Cardiac muscle cell (in vitro differentiated cells and primary cell): Measurements from ENCODE around the gene TTC21A. TPM values are rescaled to one million over a fixed set of nuclear protein-coding genes. Genes with fewer than 3 reads are reported as not detected.
"Not testable (repeated sequence)": the region's sequence is repeated elsewhere in the genome, so short reads cannot be mapped to it uniquely, and the experiment has no call there.

Experiments
- DNase-seq, 2 donors: peaks; one replicate each; pipeline versions ENCODE4 v3.0.0 to v3.0.0-alpha.2; 2010 to 2017; ENCODE audit warnings: low read depth in 1 of 2, low spot score in 1 of 2
- H3K27ac ChIP-seq: fragments of 200-600 bp; sonication (generic); 2 replicates; pipeline ENCODE4 v1.5.1; 2016
- H3K27me3 ChIP-seq: fragments of 200-600 bp; sonication (generic); 2 replicates; pipeline ENCODE4 v1.6.0; 2016; ENCODE audit warnings: control low read depth
- H3K36me3 ChIP-seq: fragments of 200-600 bp; sonication (generic); 2 replicates; pipeline ENCODE4 v1.5.1; 2016; ENCODE audit warnings: control low read depth
- H3K4me1 ChIP-seq: fragments of 200-600 bp; sonication (generic); 2 replicates; pipeline ENCODE4 v1.8.1; 2017; ENCODE audit warnings: low read depth, mild to moderate bottlenecking, mixed run types
- H3K4me3 ChIP-seq: fragments of 200-600 bp; sonication (generic); 2 replicates; pipeline ENCODE4 v1.5.1; 2016; ENCODE audit warnings: mild to moderate bottlenecking
- H3K9me3 ChIP-seq: fragments of 200-600 bp; sonication (generic); 2 replicates; pipeline ENCODE4 v1.5.1; 2017; ENCODE audit warnings: low read depth, mild to moderate bottlenecking, control low read depth
- polyA plus RNA-seq: library from polyadenylated mRNA; unstranded; fragments of >200 nt; fragmentation: Nextera tagmentation; extraction: Ambion mirVana; gene quantifications from 2 replicates; pipeline ENCODE4 v1.2.1, GENCODE V29; 2016
- total RNA-seq: library from RNA; depleted of rRNA; stranded (reverse); fragments of >200 nt; gene quantifications from 2 replicates; pipeline ENCODE4 v1.2.3, GENCODE V29; 2016
- TF ChIP-seq, protein P1 (sequence below): IDR thresholded peaks from 2 replicates; pipeline ENCODE4 v1.5.1; 2012; ENCODE audit warnings: low read depth, mild to moderate bottlenecking, low read length

Gene TTC21A, protein sequence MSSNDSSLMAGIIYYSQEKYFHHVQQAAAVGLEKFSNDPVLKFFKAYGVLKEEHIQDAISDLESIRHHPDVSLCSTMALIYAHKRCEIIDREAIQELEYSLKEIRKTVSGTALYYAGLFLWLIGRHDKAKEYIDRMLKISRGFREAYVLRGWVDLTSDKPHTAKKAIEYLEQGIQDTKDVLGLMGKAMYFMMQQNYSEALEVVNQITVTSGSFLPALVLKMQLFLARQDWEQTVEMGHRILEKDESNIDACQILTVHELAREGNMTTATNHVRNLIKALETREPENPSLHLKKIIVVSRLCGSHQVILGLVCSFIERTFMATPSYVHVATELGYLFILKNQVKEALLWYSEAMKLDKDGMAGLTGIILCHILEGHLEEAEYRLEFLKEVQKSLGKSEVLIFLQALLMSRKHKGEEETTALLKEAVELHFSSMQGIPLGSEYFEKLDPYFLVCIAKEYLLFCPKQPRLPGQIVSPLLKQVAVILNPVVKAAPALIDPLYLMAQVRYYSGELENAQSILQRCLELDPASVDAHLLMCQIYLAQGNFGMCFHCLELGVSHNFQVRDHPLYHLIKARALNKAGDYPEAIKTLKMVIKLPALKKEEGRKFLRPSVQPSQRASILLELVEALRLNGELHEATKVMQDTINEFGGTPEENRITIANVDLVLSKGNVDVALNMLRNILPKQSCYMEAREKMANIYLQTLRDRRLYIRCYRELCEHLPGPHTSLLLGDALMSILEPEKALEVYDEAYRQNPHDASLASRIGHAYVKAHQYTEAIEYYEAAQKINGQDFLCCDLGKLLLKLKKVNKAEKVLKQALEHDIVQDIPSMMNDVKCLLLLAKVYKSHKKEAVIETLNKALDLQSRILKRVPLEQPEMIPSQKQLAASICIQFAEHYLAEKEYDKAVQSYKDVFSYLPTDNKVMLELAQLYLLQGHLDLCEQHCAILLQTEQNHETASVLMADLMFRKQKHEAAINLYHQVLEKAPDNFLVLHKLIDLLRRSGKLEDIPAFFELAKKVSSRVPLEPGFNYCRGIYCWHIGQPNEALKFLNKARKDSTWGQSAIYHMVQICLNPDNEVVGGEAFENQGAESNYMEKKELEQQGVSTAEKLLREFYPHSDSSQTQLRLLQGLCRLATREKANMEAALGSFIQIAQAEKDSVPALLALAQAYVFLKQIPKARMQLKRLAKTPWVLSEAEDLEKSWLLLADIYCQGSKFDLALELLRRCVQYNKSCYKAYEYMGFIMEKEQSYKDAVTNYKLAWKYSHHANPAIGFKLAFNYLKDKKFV (N-terminal part only)
- 2.7 and 3.1 TPM in 2 replicates for total RNA-seq
- polyA plus RNA-seq, result 2.9 and 4.2 TPM in 2 replicates

DNA sequence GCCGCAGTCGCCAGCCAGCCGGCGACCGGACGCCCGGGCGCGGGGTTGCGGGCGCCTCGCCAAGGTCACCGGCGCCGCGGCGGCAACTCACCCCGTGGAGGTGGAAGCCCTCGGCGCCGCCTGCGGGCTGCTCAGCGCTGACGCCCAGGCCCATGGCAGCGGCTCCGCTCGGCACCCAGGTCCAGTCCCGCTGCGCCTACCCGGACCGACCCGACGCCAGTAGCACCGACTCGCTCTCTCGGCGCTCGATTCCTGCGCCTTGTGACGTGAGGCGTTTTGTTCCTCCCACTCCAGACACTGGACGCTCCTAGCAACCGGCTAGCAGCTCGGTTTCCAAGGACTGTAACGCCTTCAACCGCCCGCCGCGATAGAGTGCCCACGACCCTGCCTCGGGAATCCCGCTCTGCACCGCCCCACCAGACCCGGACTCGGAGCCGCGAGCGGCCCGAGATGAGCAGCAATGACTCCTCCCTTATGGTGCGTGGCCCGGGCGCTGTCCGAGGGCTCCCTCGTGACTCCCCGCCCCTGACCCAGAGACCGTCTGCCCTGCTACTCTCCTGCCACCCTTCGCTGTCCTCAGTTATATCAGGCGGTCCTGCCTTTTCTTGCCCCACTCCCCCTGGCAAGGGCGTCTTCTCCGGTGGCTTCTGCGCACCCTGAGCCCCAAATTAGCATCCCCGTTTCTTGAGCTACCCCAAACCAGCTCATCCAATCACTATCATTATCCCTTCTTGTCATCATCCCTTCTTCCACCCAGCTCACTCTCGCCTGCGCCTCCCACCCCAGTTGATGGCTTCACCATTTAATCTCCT, at the start of gene TTC21A, which contains the start of gene GORASP1:
Gene TTC21A (plus strand): TSS at position 293 of the 812 bp plus-strand sequence. CDS start 158 bp downstream, at position 451.
Gene GORASP1 (minus strand): TSS at position 240 of the 812 bp plus-strand sequence. CDS start 86 bp downstream, at position 154.
- Histone ChIP-seq H3K9me3 (no peaks in the 10 kb centered on the region), H3K27ac (peak within 1 kb of the TSS; percentile 97), H3K4me3 (peak within 1 kb of the TSS; percentile 95), H3K4me1 (peaks cover 5% of the 10 kb centered on the region), H3K27me3 (no peaks in the 10 kb centered on the region), H3K36me3 (no peaks in the 10 kb centered on the region)
- peak; percentile 91 to 94 for DNase-seq
- TF ChIP-seq, protein P1, sequence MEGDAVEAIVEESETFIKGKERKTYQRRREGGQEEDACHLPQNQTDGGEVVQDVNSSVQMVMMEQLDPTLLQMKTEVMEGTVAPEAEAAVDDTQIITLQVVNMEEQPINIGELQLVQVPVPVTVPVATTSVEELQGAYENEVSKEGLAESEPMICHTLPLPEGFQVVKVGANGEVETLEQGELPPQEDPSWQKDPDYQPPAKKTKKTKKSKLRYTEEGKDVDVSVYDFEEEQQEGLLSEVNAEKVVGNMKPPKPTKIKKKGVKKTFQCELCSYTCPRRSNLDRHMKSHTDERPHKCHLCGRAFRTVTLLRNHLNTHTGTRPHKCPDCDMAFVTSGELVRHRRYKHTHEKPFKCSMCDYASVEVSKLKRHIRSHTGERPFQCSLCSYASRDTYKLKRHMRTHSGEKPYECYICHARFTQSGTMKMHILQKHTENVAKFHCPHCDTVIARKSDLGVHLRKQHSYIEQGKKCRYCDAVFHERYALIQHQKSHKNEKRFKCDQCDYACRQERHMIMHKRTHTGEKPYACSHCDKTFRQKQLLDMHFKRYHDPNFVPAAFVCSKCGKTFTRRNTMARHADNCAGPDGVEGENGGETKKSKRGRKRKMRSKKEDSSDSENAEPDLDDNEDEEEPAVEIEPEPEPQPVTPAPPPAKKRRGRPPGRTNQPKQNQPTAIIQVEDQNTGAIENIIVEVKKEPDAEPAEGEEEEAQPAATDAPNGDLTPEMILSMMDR, result no peak

DNA sequence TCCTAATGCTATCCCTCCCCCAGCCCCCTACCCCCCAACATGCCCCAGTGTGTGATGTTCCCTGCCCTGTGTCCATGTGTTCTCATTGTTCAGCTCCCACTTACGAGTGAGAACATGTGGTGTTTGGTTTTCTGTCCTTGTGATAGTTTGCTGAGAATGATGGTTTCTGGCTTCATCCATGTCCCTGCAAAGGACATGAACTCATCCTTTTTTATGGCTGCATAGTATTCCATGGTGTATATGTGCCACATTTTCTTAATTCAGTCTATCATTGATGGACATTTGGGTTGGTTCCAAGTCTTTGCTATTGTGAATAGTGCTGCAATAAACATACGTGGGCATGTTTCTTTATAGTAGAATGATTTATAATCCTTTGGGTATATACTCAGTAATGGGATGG, 46.3 kb upstream of the TTC21A start:
- H3K36me3 ChIP-seq, H3K27ac ChIP-seq, H3K4me1 ChIP-seq, DNase-seq, H3K27me3 ChIP-seq, H3K4me3 ChIP-seq, H3K9me3 ChIP-seq: not testable (repeated sequence)

DNA sequence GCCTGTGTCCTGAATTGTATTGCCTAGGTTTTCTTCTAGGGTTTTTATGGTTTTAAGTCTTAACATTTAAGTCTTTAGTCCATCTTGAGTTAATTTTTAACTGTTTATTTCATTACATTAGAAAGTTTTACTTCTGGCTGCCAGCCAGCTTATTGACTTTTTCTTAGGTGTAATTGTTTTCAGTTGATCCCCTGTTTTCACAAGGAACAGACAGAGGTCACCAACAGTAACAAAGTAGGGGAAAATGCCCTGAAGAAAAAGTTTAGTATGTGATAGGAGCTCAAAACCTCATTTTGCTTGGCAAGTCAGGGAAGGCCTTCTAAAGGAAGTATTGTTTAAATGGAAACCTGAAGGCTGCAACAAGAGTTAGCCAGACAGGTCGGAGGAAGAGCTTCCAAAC, 45.3 kb upstream of the TTC21A start:
- DNase-seq, result no peak
- no peaks in the 10 kb centered on the region for H3K27me3 ChIP-seq
- peaks cover 9% of the 10 kb centered on the region for H3K36me3 ChIP-seq
- no peaks in the 10 kb centered on the region for H3K9me3 ChIP-seq
- H3K4me3 ChIP-seq, result no peak overlapping the region
- TF ChIP-seq, protein P1, result no peak
- no peaks in the 10 kb centered on the region for H3K4me1 ChIP-seq
- H3K27ac ChIP-seq, result no peak overlapping the region

DNA sequence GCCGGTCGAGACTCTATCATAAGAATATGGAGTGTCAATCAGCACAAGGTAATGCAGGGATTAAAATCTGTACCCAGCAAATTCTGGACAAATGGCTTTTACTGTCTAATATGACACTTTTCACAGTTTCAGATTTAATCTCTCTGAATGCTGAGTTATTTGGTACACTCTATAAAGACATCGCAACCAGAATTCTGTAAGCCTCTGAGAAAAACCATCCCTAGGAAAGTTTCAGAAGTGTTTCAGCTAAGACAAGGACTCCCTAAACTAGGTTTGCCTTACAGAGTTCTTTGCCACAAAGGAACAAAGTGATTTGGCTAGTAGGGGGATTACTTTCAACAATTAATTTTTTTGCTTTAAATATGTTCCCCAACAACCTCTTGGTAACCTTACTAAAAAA, 44.3 kb upstream of the TTC21A start:
- Histone ChIP-seq H3K36me3 (peaks cover 16% of the 10 kb centered on the region), H3K9me3 (no peaks in the 10 kb centered on the region), H3K27ac (no peak overlapping the region), H3K4me1 (no peaks in the 10 kb centered on the region), H3K4me3 (no peak overlapping the region), H3K27me3 (no peaks in the 10 kb centered on the region)
- TF ChIP-seq, protein P1, result no peak
- DNase-seq, result no peak

DNA sequence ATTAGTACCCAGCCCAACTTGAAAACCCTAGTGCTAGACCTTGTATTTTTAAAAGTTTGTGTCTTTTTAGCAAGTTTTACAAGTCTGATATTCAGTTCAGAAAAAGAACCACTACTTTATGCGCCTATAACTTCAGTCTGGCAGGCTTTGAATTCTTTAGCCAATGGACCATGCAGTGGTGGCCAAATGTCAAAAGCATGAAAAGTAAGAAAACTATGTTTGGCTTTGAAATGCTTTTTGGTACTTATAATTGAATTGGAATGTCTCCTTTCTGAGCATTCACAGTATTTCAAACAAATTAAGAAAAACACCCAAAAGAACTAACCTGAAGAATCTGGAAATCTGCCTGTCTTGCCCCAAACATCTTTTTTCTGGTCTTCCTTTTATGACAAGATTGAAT, 42.8 kb upstream of the TTC21A start:
- Histone ChIP-seq H3K4me1 (no peaks in the 10 kb centered on the region), H3K9me3 (no peaks in the 10 kb centered on the region), H3K36me3 (peaks cover 25% of the 10 kb centered on the region), H3K4me3 (no peak overlapping the region), H3K27me3 (no peaks in the 10 kb centered on the region), H3K27ac (no peak overlapping the region)
- TF ChIP-seq, protein P1, result no peak
- no peak for DNase-seq
